ENCODE data around the gene TAC3. TPM values are rescaled to one million over a fixed set of nuclear protein-coding genes. Genes with fewer than 3 reads are reported as not detected.

Gene TAC3
- total and polyA plus RNA-seq, 7 donors, result 0.66 to 4.5 (median 4.0) TPM; not detected in 3

DNA sequence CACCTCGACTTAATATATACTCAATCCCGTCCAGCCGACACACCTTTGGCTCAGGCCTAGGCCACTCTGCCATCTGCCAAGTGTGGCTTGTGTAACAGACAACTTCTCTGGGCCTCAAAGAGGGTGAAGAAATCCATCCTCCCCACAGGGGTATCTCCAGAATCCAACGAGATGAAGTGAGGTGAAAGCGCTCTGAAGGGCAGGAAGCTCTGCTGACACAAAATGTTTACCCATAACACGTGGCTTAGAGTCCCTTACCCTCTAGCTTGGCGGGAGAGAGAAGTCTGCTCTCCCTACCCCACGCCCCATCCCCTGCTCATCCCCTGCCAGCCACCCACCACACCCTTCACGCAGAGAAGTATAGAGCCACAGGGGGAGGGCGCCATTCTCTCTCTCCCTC is 23.0 kb downstream of the TAC3 start:
- WGBS, 2 donors, result 68 to 71% methylated on average over 10 of the region's 10 CpGs
- H3K4me3 ChIP-seq, result no peak overlapping the region
- H3K27me3 ChIP-seq, result no peaks in the 10 kb centered on the region
- H3K4me1 ChIP-seq, result no peaks in the 10 kb centered on the region
- no peaks in the 10 kb centered on the region for H3K9me3 ChIP-seq
- peaks cover 0 to 12% (median 2%) of the 10 kb centered on the region in 4 donors for H3K36me3 ChIP-seq
- TF ChIP-seq, protein P1, sequence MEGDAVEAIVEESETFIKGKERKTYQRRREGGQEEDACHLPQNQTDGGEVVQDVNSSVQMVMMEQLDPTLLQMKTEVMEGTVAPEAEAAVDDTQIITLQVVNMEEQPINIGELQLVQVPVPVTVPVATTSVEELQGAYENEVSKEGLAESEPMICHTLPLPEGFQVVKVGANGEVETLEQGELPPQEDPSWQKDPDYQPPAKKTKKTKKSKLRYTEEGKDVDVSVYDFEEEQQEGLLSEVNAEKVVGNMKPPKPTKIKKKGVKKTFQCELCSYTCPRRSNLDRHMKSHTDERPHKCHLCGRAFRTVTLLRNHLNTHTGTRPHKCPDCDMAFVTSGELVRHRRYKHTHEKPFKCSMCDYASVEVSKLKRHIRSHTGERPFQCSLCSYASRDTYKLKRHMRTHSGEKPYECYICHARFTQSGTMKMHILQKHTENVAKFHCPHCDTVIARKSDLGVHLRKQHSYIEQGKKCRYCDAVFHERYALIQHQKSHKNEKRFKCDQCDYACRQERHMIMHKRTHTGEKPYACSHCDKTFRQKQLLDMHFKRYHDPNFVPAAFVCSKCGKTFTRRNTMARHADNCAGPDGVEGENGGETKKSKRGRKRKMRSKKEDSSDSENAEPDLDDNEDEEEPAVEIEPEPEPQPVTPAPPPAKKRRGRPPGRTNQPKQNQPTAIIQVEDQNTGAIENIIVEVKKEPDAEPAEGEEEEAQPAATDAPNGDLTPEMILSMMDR (IDR thresholded peaks at IDR 0.05), result no peak
- TF ChIP-seq POLR2A (IDR thresholded peaks at IDR 0.05) (no peak), EP300 (IDR thresholded peaks at IDR 0.05) (no peak), POLR2AphosphoS5 (IDR thresholded peaks at IDR 0.05) (no peak)
- no peak for DNase-seq
- intact Hi-C loops (cut with DNase I), result no loop called here
- H3K27ac ChIP-seq, result no peak overlapping the region

DNA sequence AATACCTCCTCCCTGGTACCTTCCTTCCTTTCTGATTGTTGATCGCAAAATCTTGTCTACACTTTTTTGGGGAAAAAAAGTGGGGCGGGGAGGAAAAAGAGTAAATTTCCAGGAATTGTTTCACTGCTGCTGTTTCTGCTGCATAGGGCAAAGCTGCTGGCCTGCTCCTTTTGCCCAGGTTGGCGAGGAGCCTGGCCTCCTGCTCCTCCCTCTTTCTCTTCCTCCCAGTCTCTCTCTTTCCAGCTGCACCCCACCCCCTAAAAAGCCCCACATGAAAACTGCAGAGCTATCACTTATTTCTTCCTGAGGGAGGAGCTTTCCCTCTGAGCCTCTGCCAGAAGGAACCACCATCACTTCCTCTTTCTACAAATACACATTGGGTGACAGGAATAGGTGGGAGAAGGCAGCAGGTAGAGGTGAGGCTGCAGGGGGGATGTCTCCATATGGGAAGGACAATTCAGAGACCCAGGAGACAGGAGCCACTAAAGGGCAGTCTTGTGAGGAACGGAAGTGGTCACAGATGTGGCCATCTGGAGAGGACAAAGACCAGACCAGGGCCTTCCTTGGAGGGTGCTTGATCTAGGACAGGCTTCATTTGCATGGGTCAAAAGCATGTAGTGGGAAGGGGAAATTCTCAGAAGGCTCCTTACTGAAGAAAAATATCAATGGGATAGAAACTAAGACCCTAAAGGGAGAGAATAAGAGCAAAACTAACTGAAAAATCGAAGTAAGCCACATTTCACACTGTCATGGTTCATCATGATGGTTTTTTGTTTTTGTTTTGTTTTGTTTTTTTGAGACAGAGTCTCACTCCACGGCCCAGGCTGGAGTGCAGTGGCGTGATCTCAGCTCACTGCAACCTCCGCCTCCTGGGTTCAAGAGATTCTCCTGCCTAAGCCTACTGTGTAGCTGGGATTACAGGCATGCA is 24.7 kb downstream of the TAC3 start:
- Histone ChIP-seq H3K36me3 (peaks cover 0 to 10% (median 2%) of the 10 kb centered on the region in 4 donors), H3K27me3 (no peaks in the 10 kb centered on the region), H3K9me3 (no peaks in the 10 kb centered on the region), H3K27ac (peak overlapping the region in 2 of 4 donors; percentile 19 to 53), H3K4me1 (peaks cover 0 to 10% (median 4%) of the 10 kb centered on the region in 4 donors), H3K4me3 (no peak overlapping the region)
- TF ChIP-seq POLR2AphosphoS5 (IDR thresholded peaks at IDR 0.05), result no peak
- TF ChIP-seq, protein P1 (IDR thresholded peaks at IDR 0.05), result no peak
- TF ChIP-seq POLR2A (IDR thresholded peaks at IDR 0.05), result no peak
- TF ChIP-seq EP300 (IDR thresholded peaks at IDR 0.05), result no peak
- WGBS, 2 donors, result 61 to 65% methylated on average over 8 of the region's 8 CpGs
- DNase-seq, result peak; percentile 78
- intact Hi-C loops (cut with DNase I), result no loop called here

DNA sequence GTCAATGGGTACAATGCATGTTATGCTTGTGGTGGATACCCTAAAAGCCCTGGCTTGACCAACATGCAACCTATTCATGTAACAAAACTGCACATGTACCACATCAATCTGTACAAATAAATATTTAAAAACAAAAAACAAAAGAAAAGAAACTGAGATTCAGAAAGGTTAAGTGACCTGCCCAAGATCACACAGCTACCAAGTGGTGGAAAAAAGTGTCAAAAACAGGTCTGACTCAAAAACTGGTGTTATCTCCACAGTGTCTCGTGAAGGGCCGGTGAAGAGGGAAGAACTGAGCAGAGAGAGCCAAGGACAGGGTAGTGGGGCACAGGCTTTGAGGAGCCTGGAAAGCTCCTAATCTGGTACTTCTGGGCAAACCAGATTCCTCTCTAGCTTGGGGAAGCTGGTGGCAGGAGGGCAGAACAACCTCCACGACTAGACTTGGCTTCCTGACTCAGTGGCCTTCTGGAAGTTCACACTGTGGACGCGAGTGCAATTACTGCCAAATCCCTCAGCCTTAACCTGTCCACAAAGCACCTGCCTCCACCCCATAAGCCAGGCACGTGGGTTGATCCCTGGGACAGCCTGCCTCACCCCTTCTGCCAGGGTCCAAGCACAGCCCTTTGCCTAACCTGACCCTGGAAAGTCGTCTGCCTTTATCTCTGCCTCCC is 25.5 kb downstream of the TAC3 start:
- 41 to 53% methylated on average over 7 of the region's 7 CpGs for WGBS, 2 donors
- H3K27me3 ChIP-seq, result no peaks in the 10 kb centered on the region
- intact Hi-C loops (cut with DNase I), result no loop called here
- no peak for DNase-seq
- TF ChIP-seq POLR2A (IDR thresholded peaks at IDR 0.05), result no peak
- no peak for TF ChIP-seq EP300 (IDR thresholded peaks at IDR 0.05)
- TF ChIP-seq, protein P1 (IDR thresholded peaks at IDR 0.05), result no peak
- TF ChIP-seq POLR2AphosphoS5 (IDR thresholded peaks at IDR 0.05), result no peak
- peaks cover 0 to 10% (median 4%) of the 10 kb centered on the region in 4 donors for H3K4me1 ChIP-seq
- peaks cover 0 to 10% (median 2%) of the 10 kb centered on the region in 4 donors for H3K36me3 ChIP-seq
- H3K27ac ChIP-seq, result peak overlapping the region in 2 of 4 donors; percentile 18 to 53
- H3K9me3 ChIP-seq, result no peaks in the 10 kb centered on the region
- no peak overlapping the region for H3K4me3 ChIP-seq

DNA sequence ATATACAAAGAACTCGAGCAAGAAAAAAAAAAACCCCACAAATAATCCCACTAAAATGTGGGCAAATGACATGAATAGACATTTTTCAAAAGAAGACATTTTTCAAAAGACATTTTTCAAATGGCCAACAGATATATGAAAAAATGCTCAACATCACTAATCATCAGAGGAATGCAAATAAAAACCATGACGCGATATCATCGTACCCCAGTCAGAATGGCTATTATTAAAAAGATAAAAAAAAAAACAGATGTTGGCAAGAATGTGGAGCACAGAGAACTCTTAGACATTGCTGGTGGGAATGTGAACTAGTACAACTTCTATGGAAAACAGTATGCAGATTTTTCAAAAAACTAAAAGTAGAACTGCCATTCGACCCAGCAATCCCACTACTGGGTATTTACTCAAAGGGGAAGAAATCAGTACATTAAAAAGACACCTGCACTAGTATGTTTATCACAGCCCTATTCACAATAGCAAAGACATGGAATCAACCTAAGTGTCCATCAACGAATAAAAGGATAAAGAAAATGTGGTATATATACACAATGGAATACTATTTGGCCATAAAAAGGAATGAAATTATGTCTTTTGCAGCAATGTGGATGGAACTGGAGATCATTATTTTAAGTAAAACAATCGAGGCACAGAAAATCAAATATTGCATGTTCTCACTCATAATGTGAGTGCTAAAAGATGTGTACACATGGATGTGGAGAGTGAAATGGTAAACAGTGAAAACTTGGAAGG is 26.3 kb downstream of the TAC3 start:
- 83 to 84% methylated on average over 7 of the region's 7 CpGs for WGBS, 2 donors
- no peak overlapping the region for H3K4me3 ChIP-seq
- intact Hi-C loops (cut with DNase I), result no loop called here
- TF ChIP-seq POLR2A (IDR thresholded peaks at IDR 0.05), result no peak
- TF ChIP-seq POLR2AphosphoS5 (IDR thresholded peaks at IDR 0.05), result no peak
- TF ChIP-seq EP300 (IDR thresholded peaks at IDR 0.05), result no peak
- TF ChIP-seq, protein P1 (IDR thresholded peaks at IDR 0.05), result no peak
- H3K9me3 ChIP-seq, result no peaks in the 10 kb centered on the region
- no peak overlapping the region for H3K27ac ChIP-seq
- H3K4me1 ChIP-seq, result peaks cover 0 to 10% (median 4%) of the 10 kb centered on the region in 4 donors
- peaks cover 0 to 2% (median 0%) of the 10 kb centered on the region in 4 donors for H3K36me3 ChIP-seq
- H3K27me3 ChIP-seq, result no peaks in the 10 kb centered on the region
- DNase-seq, result no peak

All from sigmoid colon (tissue), 7 donors.